Epithelial cell of proximal tubule (primary cell): ENCODE measurements around the gene OTUD5. TPM values are rescaled to one million over a fixed set of nuclear protein-coding genes. Genes with fewer than 3 reads are reported as not detected.

Experiments
- DNase-seq: peaks from one replicate; pipeline ENCODE4 v3.0.0-alpha.2; 2011; ENCODE audit warnings: low read depth
- H3K4me3 ChIP-seq: 2 replicates; pipeline ENCODE4 v1.5.1; 2011; ENCODE audit warnings: low read depth, mild to moderate bottlenecking, low read length
- CTCF ChIP-seq: conservative IDR thresholded peaks from 2 replicates; pipeline ENCODE4 v1.5.1; 2012; ENCODE audit warnings: low read depth, mild to moderate bottlenecking, low read length
- total RNA-seq: library from RNA; depleted of rRNA; stranded (reverse); fragments of >200 nt; gene quantifications from 2 replicates; pipeline ENCODE4 v1.2.3, GENCODE V29; 2015

OTUD5 gene
- total RNA-seq, 1 donor from 2014 or later, result 44.2 TPM

GRCh38 chrX:48948589-48948988 is 8.8 kb downstream of the OTUD5 start:
- TF ChIP-seq CTCF, result no peak
- H3K4me3 ChIP-seq, result no peak overlapping the region
- no peak for DNase-seq

GRCh38 chrX:48945517-48946348 is 11.7 kb downstream of the OTUD5 start:
- no peak for DNase-seq
- H3K4me3 ChIP-seq, result no peak overlapping the region
- TF ChIP-seq CTCF, result peak; percentile 74

- H3K4me3 ChIP-seq, result no peak overlapping the region
- no peak for DNase-seq
- no peak for TF ChIP-seq CTCF
Observed at GRCh38 chrX:48942895-48943294, 14.5 kb downstream of the OTUD5 start.

- no peak for DNase-seq
- TF ChIP-seq CTCF, result no peak
- no peak overlapping the region for H3K4me3 ChIP-seq
Observed at GRCh38 chrX:48940404-48940955, 16.9 kb downstream of the OTUD5 start.

DNA sequence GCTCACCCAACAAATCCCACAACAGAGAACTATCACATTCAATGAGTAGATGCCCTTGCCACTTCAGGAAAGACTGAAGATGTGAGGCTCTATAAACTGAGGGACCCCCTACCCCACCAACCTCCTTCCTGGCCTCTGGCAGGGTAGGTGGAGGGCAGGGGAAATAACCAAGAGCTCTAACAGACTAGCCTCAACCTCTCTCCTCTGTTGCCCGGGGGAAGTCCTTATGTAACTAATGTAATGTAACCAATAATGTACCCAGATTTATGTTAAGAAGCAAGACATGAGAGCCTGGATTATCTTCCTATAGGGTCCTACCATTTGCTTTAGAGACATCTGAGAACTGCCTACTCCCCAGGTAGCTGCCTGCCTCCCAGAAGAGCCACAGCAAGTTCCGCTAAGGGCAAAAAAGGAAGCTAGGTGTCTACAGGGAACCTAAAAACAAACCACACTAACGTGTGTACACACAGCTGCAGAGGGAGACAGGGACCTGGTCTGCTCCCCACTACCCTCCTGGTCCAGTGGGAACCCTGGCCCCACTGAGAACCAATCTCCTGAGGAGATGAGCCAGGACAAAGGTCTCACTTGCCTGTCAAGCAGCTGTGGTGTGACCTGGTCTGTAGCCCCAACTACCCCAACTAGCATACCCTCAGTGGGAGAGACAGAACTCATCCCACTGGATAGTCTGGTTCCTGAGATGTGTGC is 17.7 kb downstream of the OTUD5 start:
- H3K4me3 ChIP-seq, result no peak overlapping the region
- no peak for TF ChIP-seq CTCF
- DNase-seq, result no peak

DNA sequence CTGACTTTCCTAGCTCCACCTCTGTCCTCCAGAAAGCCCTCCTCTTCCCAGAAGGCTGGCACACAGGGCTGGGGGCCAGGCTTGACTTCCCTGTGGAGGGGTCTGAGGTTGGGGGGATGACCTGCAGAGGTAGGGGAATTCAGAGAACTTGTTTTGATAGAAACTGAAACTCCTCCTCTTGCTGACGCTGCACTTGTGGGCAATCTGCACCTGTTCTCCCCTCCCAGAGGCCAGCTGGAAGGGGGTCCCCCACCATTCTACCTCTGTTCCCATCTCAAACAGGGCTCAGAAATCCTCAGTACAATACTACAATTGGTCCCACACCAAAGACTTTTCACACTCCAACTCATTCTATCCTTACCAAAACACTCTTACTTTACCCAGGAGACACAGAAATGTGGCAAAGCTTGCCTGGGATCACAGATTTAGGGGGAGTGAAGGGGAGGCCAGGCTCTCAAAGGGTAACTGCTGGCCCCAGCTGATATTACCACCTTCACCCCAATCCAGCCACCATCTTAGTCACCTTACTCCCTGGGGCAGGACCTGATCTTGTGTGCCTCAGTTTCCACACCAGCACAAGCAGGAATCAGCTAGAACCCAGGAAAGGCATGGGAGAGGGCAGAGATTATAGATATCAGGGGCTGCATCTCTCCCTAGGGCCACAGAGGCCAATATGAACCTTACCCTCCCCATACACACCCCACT is 18.5 kb downstream of the OTUD5 start:
- DNase-seq, result no peak
- H3K4me3 ChIP-seq, result no peak overlapping the region
- TF ChIP-seq CTCF, result no peak
